ENCODE measurements around the gene MINPP1. TPM values are rescaled to one million over a fixed set of nuclear protein-coding genes. Genes with fewer than 3 reads are reported as not detected.

MINPP1 gene
- total RNA-seq, 1 experiment from 2014 or later: 22.1 TPM

DNA sequence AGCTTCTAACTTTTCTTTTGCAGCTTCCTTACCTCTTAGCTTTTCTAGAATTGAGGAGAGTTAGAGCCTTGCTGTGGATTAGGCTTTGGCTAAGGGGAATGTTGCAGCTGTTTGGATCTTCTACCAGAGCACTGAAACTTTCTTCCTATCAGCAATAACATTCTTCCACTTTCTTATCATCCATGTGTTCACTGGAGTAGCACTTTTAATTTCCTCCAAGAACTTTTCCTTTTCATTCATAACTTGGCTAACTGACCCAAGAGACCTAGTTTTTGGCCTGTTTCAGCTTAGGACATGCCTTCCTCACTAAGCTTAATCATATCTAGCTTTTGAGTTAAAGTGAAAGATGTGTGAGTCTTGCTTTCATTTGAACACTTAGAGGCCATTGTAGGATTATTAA is 19.6 kb downstream of the MINPP1 start:
- Histone ChIP-seq H3K4me3 (replicated peaks in 1 of 2; ENCODE audit: low read depth in 1 of 2, low read length in 2 of 2) (no peak overlapping the region), H3K9ac (ENCODE audit: low read length) (no peak overlapping the region), H3K36me3 (ENCODE audit: control insufficient read depth in 1 of 2, insufficient read depth in 2 of 2, low read length in 2 of 2) (peaks cover 7% of the 10 kb centered on the region in 2 experiments; a peak in 3 of 4 replicates), H3K27ac (ENCODE audit: low read depth, low read length) (no peak overlapping the region), H3K9me2 (ENCODE audit: insufficient read depth) (no peaks in the 10 kb centered on the region), H3K79me2 (ENCODE audit: insufficient read depth, low read length) (no peaks in the 10 kb centered on the region), H3K4me1 (ENCODE audit: control insufficient read depth in 1 of 2, insufficient read depth in 2 of 2, low read length in 2 of 2) (no peaks in the 10 kb centered on the region), H2AFZ (ENCODE audit: low read depth, low read length, poor library complexity, severe bottlenecking) (no peak overlapping the region), H3K9me3 (ENCODE audit: control insufficient read depth in 1 of 2, insufficient read depth in 1 of 2, low read depth in 1 of 2, low read length in 2 of 2) (no peaks in the 10 kb centered on the region), H3K27me3 (ENCODE audit: insufficient read depth, low read length) (no peaks in the 10 kb centered on the region), H4K20me1 (ENCODE audit: insufficient read depth) (0 out of 2 replicates have a peak, but pooled peaks cover 3% of the 10 kb centered on the region), H3K4me2 (ENCODE audit: low read length) (no peak overlapping the region)
- DNase-seq (ENCODE audit: low read depth, low spot score) (no peak), ATAC-seq (no peak)
- ChIA-PET RAD21 (ENCODE audit: low non-redundant PET in 1 of 2, low total read pairs in 2 of 2, uncharacterized antibody in 2 of 2, unreplicated experiment in 2 of 2) (interaction anchor here in 1 of 2 experiments (0.6 kb wide), 1 partner anchor 10 kb away, joined by 3 read pairs; no protein-coding TSS in a partner anchor), POLR2A (interaction anchor here (1.1 kb wide), 1 partner anchor 20 kb away, joined by 3 read pairs; the partner anchor contains the start of gene MINPP1), CTCF (interaction anchor here (1.3 kb wide), 1 partner anchor 9 kb away, joined by 4 read pairs; no protein-coding TSS in a partner anchor)
- no TSS peak for BruUV-seq (replicated peaks)
- intact Hi-C loops (cut with micrococcal nuclease): no loop called here
- no peak for TF ChIP-seq REST (IDR thresholded peaks at IDR 0.05; ENCODE audit: low read depth)
- no peak for TF ChIP-seq EZH2 (IDR thresholded peaks at IDR 0.05)
- TF ChIP-seq CBX3 (IDR thresholded peaks at IDR 0.05; ENCODE audit: low read depth): no peak
- TF ChIP-seq ZBTB33 (IDR thresholded peaks at IDR 0.05; ENCODE audit: extremely low read depth, insufficient replicate concordance, low read length): no peak
- no peak for TF ChIP-seq POLR2A (IDR thresholded peaks at IDR 0.05; ENCODE audit: borderline replicate concordance, extremely low read depth, insufficient read depth, insufficient read length)
- TF ChIP-seq EGR1 (IDR thresholded peaks at IDR 0.05; ENCODE audit: low read depth): no peak
